Astrocyte (in vitro differentiated cells and primary cell): ENCODE results near the gene NMT1.

Experiments used
- EZH2 ChIP-seq: IDR thresholded peaks from 2 replicates; pipeline ENCODE4 v1.6.1; 2012; ENCODE audit warnings: mild to moderate bottlenecking, low read length, inconsistent platforms; ENCODE audit not compliant: insufficient read depth
- TF ChIP-seq, protein P1 (sequence below): IDR thresholded peaks from 2 replicates; pipeline ENCODE4 v1.5.1; 2011; ENCODE audit warnings: low read depth, mild to moderate bottlenecking, inconsistent platforms, low read length, moderate library complexity; ENCODE audit not compliant: insufficient read depth

- TF ChIP-seq, protein P1, sequence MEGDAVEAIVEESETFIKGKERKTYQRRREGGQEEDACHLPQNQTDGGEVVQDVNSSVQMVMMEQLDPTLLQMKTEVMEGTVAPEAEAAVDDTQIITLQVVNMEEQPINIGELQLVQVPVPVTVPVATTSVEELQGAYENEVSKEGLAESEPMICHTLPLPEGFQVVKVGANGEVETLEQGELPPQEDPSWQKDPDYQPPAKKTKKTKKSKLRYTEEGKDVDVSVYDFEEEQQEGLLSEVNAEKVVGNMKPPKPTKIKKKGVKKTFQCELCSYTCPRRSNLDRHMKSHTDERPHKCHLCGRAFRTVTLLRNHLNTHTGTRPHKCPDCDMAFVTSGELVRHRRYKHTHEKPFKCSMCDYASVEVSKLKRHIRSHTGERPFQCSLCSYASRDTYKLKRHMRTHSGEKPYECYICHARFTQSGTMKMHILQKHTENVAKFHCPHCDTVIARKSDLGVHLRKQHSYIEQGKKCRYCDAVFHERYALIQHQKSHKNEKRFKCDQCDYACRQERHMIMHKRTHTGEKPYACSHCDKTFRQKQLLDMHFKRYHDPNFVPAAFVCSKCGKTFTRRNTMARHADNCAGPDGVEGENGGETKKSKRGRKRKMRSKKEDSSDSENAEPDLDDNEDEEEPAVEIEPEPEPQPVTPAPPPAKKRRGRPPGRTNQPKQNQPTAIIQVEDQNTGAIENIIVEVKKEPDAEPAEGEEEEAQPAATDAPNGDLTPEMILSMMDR: no peak
- no peak for TF ChIP-seq EZH2
These were observed 10.5 kb upstream of the NMT1 start for GRCh38 chr17:45050481-45051059.
